Stimulated activated memory B cell treated with anti-CD40 and anti-IgM and Interleukin-4, amounts not matched to agents 10 μg/mL and 1 μg/mL and 100 μg/mL, for 72 hours (primary cell): ENCODE results near the gene DAB2.

ENCODE experiments used
- ATAC-seq: fragments of 150-1000 bp; cut with Tn5 transposase; 2 replicates; pipeline ENCODE4 v1.10.0; 2021
- H3K27ac Mint-ChIP-seq: one replicate; pipeline ENCODE4 v1.8.0; 2022; ENCODE audit warnings: mild to moderate bottlenecking, mixed read lengths
- H3K27me3 Mint-ChIP-seq: one replicate; pipeline ENCODE4 v1.8.0; 2022; ENCODE audit warnings: mixed read lengths
- H3K36me3 Mint-ChIP-seq: one replicate; pipeline ENCODE4 v1.8.0; 2022; ENCODE audit warnings: mixed read lengths
- H3K4me1 Mint-ChIP-seq: one replicate; pipeline ENCODE4 v1.8.0; 2022; ENCODE audit warnings: mixed read lengths
- H3K4me3 Mint-ChIP-seq: one replicate; pipeline ENCODE4 v1.8.0; 2022; ENCODE audit warnings: mild to moderate bottlenecking, moderate library complexity, mixed read lengths
- H3K9me3 Mint-ChIP-seq: one replicate; pipeline ENCODE4 v1.8.0; 2022; ENCODE audit warnings: mixed read lengths

Gene DAB2

GRCh38 chr5:39323542-39323941 is 101.2 kb downstream of the DAB2 start:
- Mint-ChIP-seq H3K27me3 (peaks cover 16% of the 10 kb centered on the region), H3K9me3 (peaks cover 4% of the 10 kb centered on the region), H3K4me3 (no peak overlapping the region), H3K27ac (no peak overlapping the region), H3K4me1 (no peaks in the 10 kb centered on the region), H3K36me3 (peaks cover 5% of the 10 kb centered on the region)
- ATAC-seq, result no peak
